ENCODE results near the gene DGKD.

The DGKD gene

DNA sequence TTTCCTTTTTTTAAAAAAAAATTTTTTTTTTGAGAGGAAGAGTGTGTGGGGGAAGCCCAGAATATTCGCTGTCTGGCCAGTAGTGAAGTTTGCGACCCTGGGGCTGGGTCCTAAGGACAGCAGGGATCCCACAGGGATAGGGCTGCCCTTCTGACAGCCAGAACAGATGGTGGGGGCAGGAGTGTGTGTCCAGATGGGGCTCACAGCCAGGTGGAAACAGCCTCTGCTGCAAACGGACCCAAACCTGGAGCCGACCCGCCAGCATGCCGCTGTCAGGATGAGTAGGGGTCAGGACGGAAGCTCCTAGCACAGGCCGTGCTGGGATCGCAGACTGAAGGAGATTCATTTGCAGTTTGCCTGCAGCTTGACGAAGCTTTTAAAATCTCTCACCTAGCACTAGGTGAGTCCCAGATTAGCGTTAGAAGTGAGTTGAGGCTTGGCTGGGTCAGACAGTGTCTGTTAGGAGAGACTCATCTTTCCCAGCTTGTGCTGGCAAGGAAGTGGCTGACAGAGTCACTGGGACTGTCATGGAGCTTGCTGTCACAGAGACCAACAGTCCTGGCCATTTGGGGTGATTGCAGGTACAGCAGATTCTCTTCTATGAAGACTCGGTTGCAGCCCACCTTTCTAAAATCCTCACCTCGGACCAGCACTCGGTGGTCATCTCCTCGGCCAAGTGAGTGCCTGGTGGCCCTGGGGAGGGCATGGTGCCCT, 93.4 kb downstream of the DGKD start:
- no peak for DNase-seq
- TF ChIP-seq, protein P1, sequence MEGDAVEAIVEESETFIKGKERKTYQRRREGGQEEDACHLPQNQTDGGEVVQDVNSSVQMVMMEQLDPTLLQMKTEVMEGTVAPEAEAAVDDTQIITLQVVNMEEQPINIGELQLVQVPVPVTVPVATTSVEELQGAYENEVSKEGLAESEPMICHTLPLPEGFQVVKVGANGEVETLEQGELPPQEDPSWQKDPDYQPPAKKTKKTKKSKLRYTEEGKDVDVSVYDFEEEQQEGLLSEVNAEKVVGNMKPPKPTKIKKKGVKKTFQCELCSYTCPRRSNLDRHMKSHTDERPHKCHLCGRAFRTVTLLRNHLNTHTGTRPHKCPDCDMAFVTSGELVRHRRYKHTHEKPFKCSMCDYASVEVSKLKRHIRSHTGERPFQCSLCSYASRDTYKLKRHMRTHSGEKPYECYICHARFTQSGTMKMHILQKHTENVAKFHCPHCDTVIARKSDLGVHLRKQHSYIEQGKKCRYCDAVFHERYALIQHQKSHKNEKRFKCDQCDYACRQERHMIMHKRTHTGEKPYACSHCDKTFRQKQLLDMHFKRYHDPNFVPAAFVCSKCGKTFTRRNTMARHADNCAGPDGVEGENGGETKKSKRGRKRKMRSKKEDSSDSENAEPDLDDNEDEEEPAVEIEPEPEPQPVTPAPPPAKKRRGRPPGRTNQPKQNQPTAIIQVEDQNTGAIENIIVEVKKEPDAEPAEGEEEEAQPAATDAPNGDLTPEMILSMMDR (IDR thresholded peaks at IDR 0.05; ENCODE audit: low read depth, low read length, missing control alignments), result no peak
- Histone ChIP-seq H3K27me3 (replicated peaks) (no peaks in the 10 kb centered on the region), H3K4me3 (ENCODE audit: low read depth, low read length) (no peak overlapping the region), H3K36me3 (replicated peaks) (peaks cover 2% of the 10 kb centered on the region), H3K27ac (no peak overlapping the region)
- in situ Hi-C loops (cut with HindIII; ENCODE audit: low pct_ligation_motif_present, low sequenced_read_pairs), result no loop called here

DNA sequence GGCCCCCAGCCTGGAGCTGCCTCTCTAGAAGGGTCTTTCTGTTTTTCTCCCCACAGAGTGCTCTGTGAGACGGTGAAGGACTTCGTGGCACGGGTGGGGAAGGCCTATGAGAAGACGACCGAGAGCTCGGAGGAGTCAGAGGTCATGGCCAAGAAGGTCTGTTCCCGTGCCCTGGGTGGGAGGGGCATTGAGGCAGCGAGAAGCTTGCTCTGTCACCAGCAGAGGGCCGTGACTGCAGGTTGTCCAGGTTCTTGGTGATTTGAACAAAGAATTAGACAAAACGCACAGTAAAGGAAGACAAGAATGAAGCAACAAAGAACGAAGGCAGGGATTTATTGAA, 93.9 kb downstream of the DGKD start:
- in situ Hi-C loops (cut with HindIII; ENCODE audit: low pct_ligation_motif_present, low sequenced_read_pairs), result no loop called here
- DNase-seq, result no peak
- TF ChIP-seq, protein P1 (IDR thresholded peaks at IDR 0.05; ENCODE audit: low read depth, low read length, missing control alignments), result peak; percentile 56
- H3K4me3 ChIP-seq (ENCODE audit: low read depth, low read length), result no peak overlapping the region
- H3K27ac ChIP-seq, result no peak overlapping the region
- peaks cover 2% of the 10 kb centered on the region for H3K36me3 ChIP-seq (replicated peaks)
- no peaks in the 10 kb centered on the region for H3K27me3 ChIP-seq (replicated peaks)

DNA sequence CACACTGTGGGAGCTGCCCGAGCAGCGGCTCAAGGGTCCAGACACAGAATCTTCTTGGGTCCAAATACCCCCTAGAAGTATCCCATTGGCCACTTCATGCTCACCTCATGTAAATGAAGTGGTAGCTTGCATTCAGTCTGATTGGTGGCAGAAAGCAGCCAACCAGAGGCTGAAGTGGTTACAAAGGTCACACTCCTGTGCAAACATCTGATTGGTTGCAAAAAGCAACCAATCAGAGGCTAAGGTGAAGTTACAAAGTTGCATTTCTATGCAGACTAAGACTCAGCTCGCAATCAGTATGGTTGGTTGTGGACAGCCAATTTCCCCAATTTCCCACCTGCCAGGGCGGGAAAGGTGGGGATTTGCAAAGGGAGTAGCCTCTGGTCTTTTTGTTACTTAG, 94.3 kb downstream of the DGKD start:
- peaks cover 2% of the 10 kb centered on the region for H3K36me3 ChIP-seq (replicated peaks)
- in situ Hi-C loops (cut with HindIII; ENCODE audit: low pct_ligation_motif_present, low sequenced_read_pairs), result no loop called here
- TF ChIP-seq, protein P1 (IDR thresholded peaks at IDR 0.05; ENCODE audit: low read depth, low read length, missing control alignments), result no peak

DNA sequence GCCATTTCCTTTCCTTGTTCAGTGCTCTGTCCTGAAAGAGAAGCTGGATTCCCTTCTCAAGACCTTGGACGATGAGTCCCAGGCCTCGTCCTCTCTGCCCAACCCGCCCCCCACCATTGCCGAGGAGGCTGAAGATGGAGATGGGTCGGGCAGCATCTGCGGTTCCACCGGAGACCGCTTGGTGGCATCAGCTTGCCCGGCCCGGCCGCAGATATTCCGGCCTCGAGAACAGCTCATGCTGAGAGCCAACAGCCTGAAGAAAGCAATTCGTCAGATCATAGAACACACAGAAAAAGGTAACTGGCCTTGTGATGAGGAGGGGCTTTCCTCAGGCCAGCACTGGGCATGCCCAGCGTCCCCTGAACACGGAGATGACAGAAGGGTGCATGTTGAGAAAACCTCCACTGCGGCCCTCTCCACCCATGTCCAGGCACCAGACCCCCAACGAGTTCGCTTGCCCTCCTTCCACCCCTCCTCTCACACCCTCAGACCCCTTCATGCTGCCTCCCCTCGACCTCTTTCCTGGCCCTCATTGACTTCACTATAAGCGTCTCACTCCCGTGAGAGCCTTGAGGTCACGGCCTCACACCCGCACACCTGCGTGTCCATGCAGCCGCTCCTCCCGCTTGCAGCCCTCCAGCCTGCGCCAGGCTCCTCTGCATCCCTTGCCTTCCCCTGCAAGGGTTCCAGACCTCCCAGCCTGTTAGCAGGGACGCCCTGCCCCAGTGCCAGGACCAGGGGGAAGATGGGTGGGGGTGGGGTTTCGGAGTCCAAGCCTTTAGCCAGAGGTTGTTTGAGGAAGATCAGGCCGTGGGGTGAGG, 95.0 kb downstream of the DGKD start:
- H3K27me3 ChIP-seq (replicated peaks), result no peaks in the 10 kb centered on the region
- in situ Hi-C loops (cut with HindIII; ENCODE audit: low pct_ligation_motif_present, low sequenced_read_pairs), result no loop called here
- no peak overlapping the region for H3K4me3 ChIP-seq (ENCODE audit: low read depth, low read length)
- DNase-seq, result peak; percentile 62
- H3K36me3 ChIP-seq (replicated peaks), result peaks cover 2% of the 10 kb centered on the region
- TF ChIP-seq, protein P1 (IDR thresholded peaks at IDR 0.05; ENCODE audit: low read depth, low read length, missing control alignments), result peak; percentile 89
- H3K27ac ChIP-seq, result no peak overlapping the region

More for the DNA sequence above, 94.3 kb downstream of the DGKD start:
- Histone ChIP-seq H3K27me3 (replicated peaks) (no peaks in the 10 kb centered on the region), H3K27ac (no peak overlapping the region), H3K4me3 (ENCODE audit: low read depth, low read length) (no peak overlapping the region)
- no peak for DNase-seq

DNA sequence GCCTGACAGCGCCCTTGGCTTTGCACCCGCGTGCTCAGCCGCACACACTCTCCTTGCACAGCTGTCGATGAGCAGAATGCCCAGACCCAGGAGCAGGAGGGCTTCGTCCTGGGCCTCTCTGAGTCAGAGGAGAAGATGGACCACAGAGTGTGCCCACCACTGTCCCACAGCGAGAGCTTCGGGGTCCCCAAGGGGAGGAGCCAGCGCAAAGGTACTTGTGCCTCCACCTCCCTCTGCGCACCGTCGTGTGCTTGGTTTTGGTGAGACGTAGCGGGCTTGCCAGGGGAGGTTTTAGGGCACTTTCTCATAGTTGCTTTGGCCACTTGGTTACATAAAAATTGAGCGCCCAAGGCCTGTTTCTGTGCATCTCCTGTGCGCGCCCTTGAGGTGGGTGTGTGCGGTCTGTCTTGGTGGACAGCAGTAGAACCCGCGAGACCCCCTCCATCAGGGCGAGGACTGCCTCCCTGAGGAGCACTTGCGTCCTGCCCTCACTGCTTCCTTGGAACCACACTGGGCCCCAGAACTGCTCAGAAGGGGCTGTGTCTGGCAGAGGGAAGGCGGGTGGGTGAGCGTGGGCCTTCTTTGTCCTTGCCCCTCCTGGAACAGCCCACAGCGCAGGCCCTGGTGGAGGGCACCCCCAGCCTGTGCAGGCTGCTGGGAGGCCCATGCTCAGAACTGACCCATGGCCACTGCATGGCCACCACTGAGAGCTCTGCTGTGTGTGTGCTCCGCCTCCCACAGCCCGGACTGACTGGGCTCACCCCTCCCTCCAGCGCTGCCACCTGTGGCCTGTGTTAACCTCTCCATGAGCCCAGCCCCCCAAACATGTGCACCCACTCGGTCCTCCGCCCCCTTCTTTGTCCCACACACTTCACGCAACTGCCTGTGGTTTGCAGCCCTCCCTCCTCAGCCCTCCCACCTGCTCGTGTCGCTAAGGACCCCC, 95.9 kb downstream of the DGKD start:
- DNase-seq, result no peak
- Histone ChIP-seq H3K27me3 (replicated peaks) (no peaks in the 10 kb centered on the region), H3K4me3 (ENCODE audit: low read depth, low read length) (no peak overlapping the region), H3K27ac (no peak overlapping the region), H3K36me3 (replicated peaks) (peaks cover 2% of the 10 kb centered on the region)
- in situ Hi-C loops (cut with HindIII; ENCODE audit: low pct_ligation_motif_present, low sequenced_read_pairs), result no loop called here
- TF ChIP-seq, protein P1 (IDR thresholded peaks at IDR 0.05; ENCODE audit: low read depth, low read length, missing control alignments), result no peak
